Activated naive CD8-positive, alpha-beta T cell treated with anti-CD3 and anti-CD28 coated beads, Interleukin-2, amount 10 ng/mL, durations not matched to agents 7 days and 5 days (primary cell): Measurements from ENCODE around the gene LGALS3BP. TPM values are rescaled to one million over a fixed set of nuclear protein-coding genes. Genes with fewer than 3 reads are reported as not detected.
"Not testable (repeated sequence)": the region's sequence is repeated elsewhere in the genome, so short reads cannot be mapped to it uniquely, and the experiment has no call there.

Experiments used
- ATAC-seq: fragments of 150-1000 bp; cut with Tn5 transposase; one replicate; pipeline ENCODE4 v1.10.0; 2021; ENCODE audit warnings: low read depth, moderate library complexity
- POLR2A ChIA-PET: fragments of 350-600 bp; sonication (Branson Sonifier 250); formaldehyde crosslinking; loops from one replicate; lab custom pipeline; 2021; ENCODE audit warnings: antibody characterized with exemption; lab: Charles Lee
- DNase-seq: peaks from one replicate; pipeline ENCODE4 v3.0.0; 2021
- H3K27ac Mint-ChIP-seq: one replicate; pipeline ENCODE4 v1.8.0; 2022; ENCODE audit warnings: mild to moderate bottlenecking, mixed read lengths
- H3K27me3 Mint-ChIP-seq: one replicate; pipeline ENCODE4 v1.8.0; 2022; ENCODE audit warnings: mild to moderate bottlenecking, moderate library complexity, mixed read lengths
- H3K36me3 Mint-ChIP-seq: one replicate; pipeline ENCODE4 v1.8.0; 2021; ENCODE audit warnings: mild to moderate bottlenecking, mixed read lengths
- H3K4me1 Mint-ChIP-seq: one replicate; pipeline ENCODE4 v1.8.0; 2021; ENCODE audit warnings: mixed read lengths
- H3K4me3 Mint-ChIP-seq: one replicate; pipeline ENCODE4 v1.8.0; 2022; ENCODE audit warnings: mild to moderate bottlenecking, moderate library complexity, mixed read lengths
- H3K9me3 Mint-ChIP-seq: one replicate; pipeline ENCODE4 v1.8.0; 2021; ENCODE audit warnings: mixed read lengths
- total RNA-seq, 2 experiments: library from RNA; stranded (reverse); gene quantifications; one replicate each; pipeline ENCODE4 v1.2.3, GENCODE V29; 2021

Gene LGALS3BP, protein sequence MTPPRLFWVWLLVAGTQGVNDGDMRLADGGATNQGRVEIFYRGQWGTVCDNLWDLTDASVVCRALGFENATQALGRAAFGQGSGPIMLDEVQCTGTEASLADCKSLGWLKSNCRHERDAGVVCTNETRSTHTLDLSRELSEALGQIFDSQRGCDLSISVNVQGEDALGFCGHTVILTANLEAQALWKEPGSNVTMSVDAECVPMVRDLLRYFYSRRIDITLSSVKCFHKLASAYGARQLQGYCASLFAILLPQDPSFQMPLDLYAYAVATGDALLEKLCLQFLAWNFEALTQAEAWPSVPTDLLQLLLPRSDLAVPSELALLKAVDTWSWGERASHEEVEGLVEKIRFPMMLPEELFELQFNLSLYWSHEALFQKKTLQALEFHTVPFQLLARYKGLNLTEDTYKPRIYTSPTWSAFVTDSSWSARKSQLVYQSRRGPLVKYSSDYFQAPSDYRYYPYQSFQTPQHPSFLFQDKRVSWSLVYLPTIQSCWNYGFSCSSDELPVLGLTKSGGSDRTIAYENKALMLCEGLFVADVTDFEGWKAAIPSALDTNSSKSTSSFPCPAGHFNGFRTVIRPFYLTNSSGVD
- 100 to 1,000 TPM; 193 to 222 TPM for total RNA-seq

DNA sequence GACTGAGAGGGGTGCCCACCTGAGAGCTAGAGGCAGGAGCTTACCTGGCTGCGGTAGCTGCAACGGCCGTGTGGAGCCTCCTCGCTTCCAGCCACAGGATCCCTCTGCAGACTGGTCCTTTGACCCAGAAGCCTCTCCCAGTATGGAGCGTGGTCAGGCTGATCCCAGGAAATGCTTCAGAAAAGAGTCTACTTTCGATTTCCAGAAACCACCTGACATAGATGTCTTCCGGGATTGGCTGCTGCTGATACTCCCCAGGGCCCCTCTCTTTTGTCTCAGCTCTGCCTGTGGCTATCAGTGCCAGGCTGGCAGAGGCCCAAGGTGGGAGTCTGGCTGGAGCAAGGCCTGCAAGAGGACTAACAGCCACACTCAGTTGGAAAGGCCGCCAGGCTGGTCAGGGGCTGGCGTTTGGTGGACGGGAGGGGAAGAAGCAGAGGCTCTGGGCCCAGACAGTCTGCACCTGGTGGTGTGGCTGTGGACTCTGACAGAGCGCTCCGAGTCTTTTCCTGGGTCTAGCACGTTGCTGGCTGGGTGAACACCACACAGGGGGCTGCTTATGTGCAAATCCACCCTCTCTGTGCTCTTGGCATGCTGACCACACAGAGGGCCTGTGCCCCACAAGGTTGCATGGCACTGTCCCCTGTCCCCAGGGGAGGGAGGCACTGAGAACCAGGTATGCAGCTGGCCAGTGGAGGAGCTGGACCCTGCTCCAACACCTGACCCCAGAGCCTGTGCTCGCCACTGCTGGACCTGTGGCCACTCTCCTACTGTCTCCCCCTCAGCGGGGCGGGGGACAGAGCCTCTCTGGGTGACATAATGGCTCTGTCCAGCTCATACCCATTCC, at the start of gene LGALS3BP:
TSS of gene LGALS3BP (minus strand) at position 144 of the 844 bp plus-strand sequence. CDS start 2,732 bp downstream, outside the sequence.
- DNase-seq, result peak; percentile 66
- Mint-ChIP-seq H3K4me3 (peak within 1 kb of the TSS; percentile 85), H3K27me3 (no peaks in the 10 kb centered on the region), H3K9me3 (no peaks in the 10 kb centered on the region), H3K4me1 (peaks cover 14% of the 10 kb centered on the region), H3K36me3 (peaks cover 7% of the 10 kb centered on the region), H3K27ac (peak within 1 kb of the TSS; percentile 95)
- peak; percentile 89 for ATAC-seq
- POLR2A ChIA-PET, result interaction anchor here (0.9 to 2.1 kb wide), 3 partner anchors 9 to 30 kb away, joined by 3 to 7 read pairs (median 5); partner anchors contain the start of gene CANT1

DNA sequence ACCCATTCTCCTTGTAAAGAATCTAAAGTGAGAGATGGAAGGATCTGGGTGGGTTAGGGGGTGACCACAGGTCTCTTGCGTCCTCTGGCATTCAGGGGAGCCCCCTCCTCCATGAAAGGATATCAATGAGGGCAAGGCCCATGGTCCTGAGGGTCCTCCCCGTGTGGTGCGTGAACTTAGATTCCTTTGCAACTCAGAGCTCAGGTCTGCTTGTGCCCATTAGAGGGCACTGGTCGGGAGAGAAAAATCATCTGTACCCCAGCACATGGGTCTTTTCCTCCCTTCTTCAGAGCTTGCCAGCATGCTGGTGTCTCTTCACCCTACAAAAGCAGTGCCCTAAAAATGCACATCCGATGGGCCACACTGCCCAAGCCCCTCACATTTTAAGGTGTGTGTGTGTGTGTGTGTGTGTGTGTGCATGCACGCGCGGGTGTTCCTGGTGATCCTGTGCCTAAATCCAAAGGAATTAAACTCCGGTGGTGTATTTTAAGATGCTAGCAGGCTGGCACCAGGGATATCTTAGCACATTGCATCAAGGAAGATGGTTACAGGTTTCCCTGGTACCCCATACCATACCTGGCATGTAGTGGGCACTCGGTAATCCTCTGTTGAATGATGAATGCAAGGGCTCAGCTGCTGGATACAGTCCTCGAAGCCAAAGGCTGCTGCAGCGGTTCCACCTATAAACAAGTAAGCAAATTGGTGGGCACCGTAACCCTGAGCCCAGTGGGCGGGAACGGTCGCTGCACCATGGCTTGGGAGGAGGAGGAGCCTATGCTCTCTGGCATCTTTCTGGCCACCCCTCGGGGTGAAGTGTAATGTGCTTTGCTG, 49.0 kb upstream of the LGALS3BP start:
- Mint-ChIP-seq H3K4me3 (no peak overlapping the region), H3K36me3 (no peaks in the 10 kb centered on the region), H3K27me3 (peaks cover 31% of the 10 kb centered on the region), H3K4me1 (peaks cover 5% of the 10 kb centered on the region), H3K9me3 (no peaks in the 10 kb centered on the region), H3K27ac (no peak overlapping the region)
- ATAC-seq, result no peak
- POLR2A ChIA-PET, result no interaction called here
- no peak for DNase-seq

- ATAC-seq, result no peak
- peaks cover 38% of the 10 kb centered on the region for H3K27me3 Mint-ChIP-seq
- H3K36me3 Mint-ChIP-seq, result no peaks in the 10 kb centered on the region
- H3K4me3 Mint-ChIP-seq, result no peak overlapping the region
- POLR2A ChIA-PET, result no interaction called here
- H3K27ac Mint-ChIP-seq, result no peak overlapping the region
- no peak for DNase-seq
- no peaks in the 10 kb centered on the region for H3K9me3 Mint-ChIP-seq
- peaks cover 5% of the 10 kb centered on the region for H3K4me1 Mint-ChIP-seq
These were observed 48.3 kb upstream of the LGALS3BP start for GRCh38 chr17:79027925-79028491.

DNA sequence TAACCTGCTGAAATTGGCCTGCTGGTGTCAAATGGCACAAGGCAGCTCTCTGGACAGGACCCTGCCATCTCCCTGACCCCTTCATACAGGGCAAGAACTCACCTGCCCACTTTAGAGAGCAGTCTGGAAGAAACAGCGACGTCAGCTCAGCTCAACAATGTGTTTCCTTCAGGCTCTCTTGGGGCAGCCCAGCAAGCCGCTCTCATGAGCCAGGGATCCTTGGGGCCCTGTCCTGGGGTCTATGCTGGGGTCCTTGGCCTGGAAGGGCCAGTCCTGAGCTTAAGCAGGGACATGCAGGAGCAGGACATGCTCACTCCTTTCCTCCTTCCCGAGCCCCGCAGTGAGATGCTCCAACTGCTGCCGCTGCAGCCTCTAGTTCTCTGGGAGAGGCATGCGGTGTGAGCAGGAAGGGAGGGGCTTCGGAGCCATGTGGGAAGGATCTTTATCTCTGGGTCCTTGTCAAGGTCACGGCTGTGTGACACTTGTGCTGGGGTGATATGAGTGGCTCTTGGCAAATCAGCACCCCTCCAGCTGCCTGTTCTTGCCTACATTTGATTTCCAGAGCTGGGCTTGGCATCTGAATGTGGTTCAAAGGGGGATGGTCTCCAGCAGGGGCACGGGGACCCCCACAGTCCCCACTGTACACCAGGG, 47.7 kb upstream of the LGALS3BP start:
- Mint-ChIP-seq H3K27ac (no peak overlapping the region), H3K27me3 (peaks cover 42% of the 10 kb centered on the region), H3K36me3 (no peaks in the 10 kb centered on the region), H3K4me1 (peaks cover 5% of the 10 kb centered on the region), H3K4me3 (no peak overlapping the region), H3K9me3 (no peaks in the 10 kb centered on the region)
- POLR2A ChIA-PET, result no interaction called here
- ATAC-seq, result no peak
- DNase-seq, result no peak

DNA sequence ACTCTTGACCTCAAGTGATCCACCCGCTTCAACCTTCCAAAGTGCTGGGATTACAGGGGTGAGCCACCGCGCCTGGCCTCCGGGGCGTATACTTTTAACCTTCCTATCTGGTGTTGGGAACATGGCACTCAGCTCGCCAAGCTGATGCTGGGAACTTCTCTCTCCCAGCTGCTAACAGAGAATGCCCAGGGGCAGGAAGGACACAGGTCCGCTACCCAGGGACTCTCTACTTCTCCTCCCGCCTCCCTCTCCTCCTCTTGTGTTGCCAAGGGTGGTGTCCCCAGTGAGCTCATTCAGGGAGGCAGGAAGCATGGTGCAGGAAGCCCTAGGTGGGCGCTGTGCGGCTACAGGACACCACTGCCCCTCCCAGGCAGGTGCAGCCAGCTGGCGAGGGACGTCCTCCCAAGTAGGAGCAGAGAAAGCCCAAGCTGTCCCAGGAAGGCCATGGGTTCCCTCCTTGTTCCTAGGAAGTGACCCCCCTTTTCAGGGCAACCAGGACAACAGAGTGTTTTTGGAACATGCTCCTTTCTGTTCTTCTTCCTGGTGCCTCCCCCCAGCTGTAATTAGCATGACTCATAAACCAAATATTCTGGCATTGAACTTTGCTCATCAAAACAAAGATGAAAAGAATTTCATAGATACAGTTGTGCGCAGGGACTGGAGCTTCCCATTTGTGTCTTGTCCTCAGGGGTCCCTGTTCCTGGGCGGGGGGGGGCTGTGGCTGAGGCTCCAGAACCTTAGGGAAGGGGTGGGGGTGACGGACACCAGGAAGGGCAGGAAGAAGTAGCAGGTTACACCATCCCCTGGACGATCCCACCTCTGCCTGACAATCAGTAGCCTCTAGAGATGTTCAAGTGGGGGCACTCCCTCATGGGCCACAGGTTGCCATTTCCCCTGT, 46.9 kb upstream of the LGALS3BP start:
- ATAC-seq (no peak), DNase-seq (no peak)
- no peaks in the 10 kb centered on the region for H3K9me3 Mint-ChIP-seq
- POLR2A ChIA-PET, result no interaction called here
- H3K27ac Mint-ChIP-seq, result no peak overlapping the region
- H3K4me3 Mint-ChIP-seq, result no peak overlapping the region
- H3K36me3 Mint-ChIP-seq, result no peaks in the 10 kb centered on the region
- peaks cover 46% of the 10 kb centered on the region for H3K27me3 Mint-ChIP-seq
- H3K4me1 Mint-ChIP-seq, result peaks cover 5% of the 10 kb centered on the region

GRCh38 chr17:79024901-79025737, 45.4 kb upstream of the LGALS3BP start:
- Mint-ChIP-seq H3K4me1 (peaks cover 5% of the 10 kb centered on the region), H3K9me3 (no peaks in the 10 kb centered on the region), H3K27ac (no peak overlapping the region), H3K4me3 (peak overlapping the region; percentile 79), H3K27me3 (peaks cover 52% of the 10 kb centered on the region), H3K36me3 (no peaks in the 10 kb centered on the region)
- POLR2A ChIA-PET, result no interaction called here
- no peak for DNase-seq
- ATAC-seq, result no peak

GRCh38 chr17:79023886-79024771, 44.4 kb upstream of the LGALS3BP start, which contains the start of gene C1QTNF1:
Gene C1QTNF1 (plus strand): TSS chr17:79024169. CDS start chr17:79043969, 19,800 bp downstream.
- Mint-ChIP-seq H3K27ac (no peak within 1 kb of the TSS), H3K36me3 (no peaks in the 10 kb centered on the region), H3K4me3 (peak within 1 kb of the TSS; percentile 79), H3K27me3 (peaks cover 54% of the 10 kb centered on the region), H3K4me1 (peaks cover 8% of the 10 kb centered on the region), H3K9me3 (no peaks in the 10 kb centered on the region)
- peak; percentile 59 for DNase-seq
- ATAC-seq, result peak; percentile 69
- POLR2A ChIA-PET, result no interaction called here

DNA sequence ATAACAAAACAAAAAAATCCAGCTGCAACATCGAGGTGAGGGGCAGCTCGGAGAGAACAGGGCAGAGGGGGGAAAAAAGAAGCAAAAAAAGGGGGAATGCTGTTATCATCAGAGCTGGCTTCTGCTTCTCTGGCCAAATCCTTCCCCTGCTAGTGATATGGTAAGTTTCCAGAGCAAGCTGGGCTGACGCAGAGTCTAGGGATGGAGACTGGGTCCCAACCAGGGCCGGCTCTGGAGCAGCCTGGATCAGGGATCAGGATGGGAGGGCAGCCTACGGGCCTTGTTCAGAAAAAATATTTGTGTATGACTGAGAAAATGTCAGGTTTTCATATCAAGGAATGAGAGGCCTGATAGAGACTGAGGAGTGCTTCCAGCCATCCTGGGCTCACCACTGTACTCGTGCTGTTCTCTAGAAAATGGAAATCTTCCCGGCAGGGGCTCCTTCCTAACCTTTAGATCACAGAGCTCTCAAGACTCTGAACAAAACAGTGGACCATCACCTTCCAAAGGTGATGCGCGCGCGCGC, 43.5 kb upstream of the LGALS3BP start:
- POLR2A ChIA-PET, result no interaction called here
- ATAC-seq (no peak), DNase-seq (no peak)
- peaks cover 54% of the 10 kb centered on the region for H3K27me3 Mint-ChIP-seq
- H3K4me3 Mint-ChIP-seq, result peak overlapping the region; percentile 5
- no peaks in the 10 kb centered on the region for H3K9me3 Mint-ChIP-seq
- H3K4me1 Mint-ChIP-seq, result peaks cover 8% of the 10 kb centered on the region
- no peak overlapping the region for H3K27ac Mint-ChIP-seq
- no peaks in the 10 kb centered on the region for H3K36me3 Mint-ChIP-seq

GRCh38 chr17:79022507-79022991, 42.8 kb upstream of the LGALS3BP start:
- peaks cover 8% of the 10 kb centered on the region for H3K4me1 Mint-ChIP-seq
- H3K4me3 Mint-ChIP-seq, result no peak overlapping the region
- no peak for DNase-seq
- no peak overlapping the region for H3K27ac Mint-ChIP-seq
- no peak for ATAC-seq
- H3K9me3 Mint-ChIP-seq, result no peaks in the 10 kb centered on the region
- H3K36me3 Mint-ChIP-seq, result no peaks in the 10 kb centered on the region
- H3K27me3 Mint-ChIP-seq, result peaks cover 59% of the 10 kb centered on the region
- POLR2A ChIA-PET, result no interaction called here

DNA sequence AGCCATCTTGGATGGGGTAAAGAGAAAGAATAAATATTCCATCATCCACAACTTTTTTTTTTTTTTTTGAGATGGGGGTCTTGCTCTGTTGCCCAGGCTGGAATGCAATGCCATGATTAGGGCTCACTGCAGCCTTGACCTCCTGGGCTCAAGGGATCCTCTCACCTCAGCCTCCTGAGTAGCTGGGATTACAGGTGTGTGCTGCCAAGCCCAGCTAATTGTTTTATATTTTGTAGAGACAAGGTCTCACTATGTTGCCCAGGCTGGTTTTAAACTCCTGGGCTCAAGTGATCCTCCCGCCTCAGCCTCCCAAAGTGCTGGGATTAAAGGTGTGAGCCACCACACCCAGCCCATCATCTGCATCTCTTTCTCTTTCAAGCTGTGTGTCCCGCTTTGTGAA, 42.2 kb upstream of the LGALS3BP start:
- H3K27ac Mint-ChIP-seq, H3K4me3 Mint-ChIP-seq, ATAC-seq, DNase-seq, H3K4me1 Mint-ChIP-seq, H3K36me3 Mint-ChIP-seq, POLR2A ChIA-PET, H3K9me3 Mint-ChIP-seq: not testable (repeated sequence)
- peaks cover 59% of the 10 kb centered on the region for H3K27me3 Mint-ChIP-seq
